CD14-positive monocyte (primary cell): ENCODE results near the gene PKD1L1. TPM values are rescaled to one million over a fixed set of nuclear protein-coding genes. Genes with fewer than 3 reads are reported as not detected.

Experiments used
- DNase-seq, 3 donors: peaks; one replicate each; pipeline ENCODE4 v3.0.0-alpha.2; 2011 to 2022
- H2AFZ ChIP-seq: 2 replicates; pipeline ENCODE4 v1.6.0; 2012; ENCODE audit warnings: mild to moderate bottlenecking, low read depth, low read length, inconsistent platforms; ENCODE audit not compliant: insufficient read depth, poor library complexity, severe bottlenecking
- H3K27ac ChIP-seq, 2 donors: 1 replicate in 1 of 2; 2 replicates in 1 of 2; pipeline ENCODE4 v1.5.1; 2012 to 2013; ENCODE audit warnings: low read length in 2 of 2, control low read depth in 1 of 2, inconsistent platforms in 1 of 2, low read depth in 1 of 2, mild to moderate bottlenecking in 1 of 2
- H3K27me3 ChIP-seq, 2 donors: one replicate each; pipeline versions ENCODE4 v1.6.0 to v1.6.1; 2011 to 2013; ENCODE audit warnings: low read length in 2 of 2; ENCODE audit not compliant: control insufficient read depth in 2 of 2, insufficient read depth in 2 of 2
- H3K36me3 ChIP-seq, 2 donors: replicated peaks in 1 of 2; 1 replicate in 1 of 2; 2 replicates in 1 of 2; pipeline versions ENCODE4 v1.5.1 to v1.6.1; 2012 to 2013; ENCODE audit warnings: low read length in 2 of 2, control low read depth in 1 of 2, inconsistent platforms in 1 of 2, mild to moderate bottlenecking in 1 of 2; ENCODE audit not compliant: insufficient read depth in 2 of 2, control insufficient read depth in 1 of 2
- H3K4me1 ChIP-seq, 2 donors: 1 replicate in 1 of 2; 2 replicates in 1 of 2; pipeline versions ENCODE4 v1.5.1 to v1.6.1; 2012 to 2013; ENCODE audit warnings: low read length in 2 of 2, control low read depth in 1 of 2, inconsistent platforms in 1 of 2, mild to moderate bottlenecking in 1 of 2, moderate library complexity in 1 of 2; ENCODE audit not compliant: insufficient read depth in 2 of 2, control insufficient read depth in 1 of 2
- H3K4me2 ChIP-seq: replicated peaks from 2 replicates; pipeline ENCODE3; 2012; ENCODE audit warnings: low read length, moderate library complexity, mild to moderate bottlenecking; ENCODE audit not compliant: poor library complexity, severe bottlenecking; ENCODE audit errors: extremely low read depth
- H3K4me3 ChIP-seq, 3 experiments: fragments of 200-600 bp in 1 of 3; sonication (generic) in 1 of 3; replicated peaks in 1 of 3; 1 replicate in 2 of 3; 2 replicates in 1 of 3; pipeline ENCODE4 v1.5.1; 2011 to 2013; ENCODE audit warnings: low read length in 3 of 3, mild to moderate bottlenecking in 3 of 3, control low read depth in 2 of 3, low read depth in 2 of 3, inconsistent platforms in 1 of 3, moderate library complexity in 1 of 3
- H3K79me2 ChIP-seq: 2 replicates; pipeline ENCODE4 v1.6.0; 2012; ENCODE audit warnings: mild to moderate bottlenecking, control low read depth, inconsistent platforms, low read length, moderate library complexity; ENCODE audit not compliant: insufficient read depth
- H3K9ac ChIP-seq: 2 replicates; pipeline ENCODE4 v1.6.0; 2017; ENCODE audit warnings: low read length, mild to moderate bottlenecking; ENCODE audit not compliant: insufficient read depth, poor library complexity, severe bottlenecking
- H3K9me3 ChIP-seq, 2 donors: replicated peaks in 1 of 2; 1 replicate in 1 of 2; 2 replicates in 1 of 2; pipeline versions ENCODE4 v1.5.1 to v1.6.1; 2012 to 2013; ENCODE audit warnings: low read length in 2 of 2, control low read depth in 1 of 2; ENCODE audit not compliant: control insufficient read depth in 1 of 2, insufficient read depth in 1 of 2
- H4K20me1 ChIP-seq: 2 replicates; pipeline ENCODE4 v1.6.0; 2012; ENCODE audit warnings: mild to moderate bottlenecking, low read length, control low read depth, moderate library complexity; ENCODE audit not compliant: insufficient read depth
- H3K27ac Mint-ChIP-seq, 7 donors: one replicate each; pipeline ENCODE4 v1.8.0; 2020; ENCODE audit warnings: mild to moderate bottlenecking in 7 of 7, mixed read lengths in 7 of 7, moderate library complexity in 6 of 7, inconsistent platforms in 2 of 7
- H3K27me3 Mint-ChIP-seq, 3 donors: one replicate each; pipeline ENCODE4 v1.8.0; 2021 to 2022; ENCODE audit warnings: low read depth in 3 of 3, mild to moderate bottlenecking in 3 of 3, mixed read lengths in 3 of 3, moderate library complexity in 3 of 3, inconsistent platforms in 1 of 3
- H3K36me3 Mint-ChIP-seq, 2 donors: one replicate each; pipeline ENCODE4 v1.8.0; 2020; ENCODE audit warnings: mixed read lengths in 2 of 2, inconsistent platforms in 1 of 2, mild to moderate bottlenecking in 1 of 2
- H3K4me1 Mint-ChIP-seq: one replicate; pipeline ENCODE4 v1.8.0; 2020; ENCODE audit warnings: mild to moderate bottlenecking, mixed read lengths
- H3K4me3 Mint-ChIP-seq, 2 donors: one replicate each; pipeline ENCODE4 v1.8.0; 2020; ENCODE audit warnings: mild to moderate bottlenecking in 2 of 2, mixed read lengths in 2 of 2, moderate library complexity in 1 of 2
- H3K9me3 Mint-ChIP-seq, 7 donors: one replicate each; pipeline ENCODE4 v1.8.0; 2020 to 2022; ENCODE audit warnings: mixed read lengths in 7 of 7, mild to moderate bottlenecking in 6 of 7, moderate library complexity in 6 of 7, inconsistent platforms in 2 of 7
- CTCF ChIP-seq: fragments of 200-600 bp; IDR thresholded peaks from one replicate; pipeline ENCODE4 v1.8.0; 2022; ENCODE audit warnings: antibody characterized with exemption, mild to moderate bottlenecking
- WGBS: methylation state at CpG from one replicate; pipeline ENCODE4 v1.1.5; 2013; ENCODE audit warnings: missing lambda C conversion rate; ENCODE audit not compliant: insufficient coverage; 5-methylcytosine and 5-hydroxymethylcytosine counted together
- intact Hi-C, 2 donors: fragments of 100-400 bp; cut with micrococcal nuclease; formaldehyde crosslinking; loops; one replicate each; pipeline versions ENCODE4 v1.15.0 to v1.15.1; 2023
- polyA plus RNA-seq, 3 donors: library from polyadenylated mRNA; depleted of rRNA in 1 of 3; unstranded in 2 of 3; stranded (reverse) in 1 of 3; fragments of 300-500 nt in 2 of 3; fragments of >200 nt in 1 of 3; fragmentation: Illumina TruSeq in 2 of 3; gene quantifications; 1 replicate in 2 of 3; 2 replicates in 1 of 3; pipeline ENCODE4 v1.2.3, GENCODE V29; 2012 to 2021

PKD1L1 gene
- polyA plus RNA-seq, 3 donors, result 0.19 TPM; not detected in 2

GRCh38 chr7:47764746-47765145 lies 183.5 kb downstream of the PKD1L1 start:
- whole genome bisulfite sequencing, result 100% methylated on average over 3 of the region's 5 CpGs
- DNase-seq, result no peak
- H3K27me3 Mint-ChIP-seq, result peaks cover 0 to 5% (median 2%) of the 10 kb centered on the region in 3 donors
- Histone ChIP-seq H3K4me1 (peaks cover 0 to 3% of the 10 kb centered on the region in 2 donors), H3K9ac (no peak overlapping the region), H3K27ac (no peak overlapping the region), H3K79me2 (no peaks in the 10 kb centered on the region), H3K27me3 (no peaks in the 10 kb centered on the region), H4K20me1 (no peaks in the 10 kb centered on the region), H3K36me3 (no peaks in the 10 kb centered on the region), H3K4me3 (no peak overlapping the region), H3K9me3 (no peaks in the 10 kb centered on the region), H2AFZ (no peak overlapping the region), H3K4me2 (no peak overlapping the region)
- TF ChIP-seq CTCF, result no peak
- H3K27ac Mint-ChIP-seq, result no peak overlapping the region
- no peaks in the 10 kb centered on the region for H3K36me3 Mint-ChIP-seq
- peaks cover 0 to 3% (median 0%) of the 10 kb centered on the region in 7 donors for H3K9me3 Mint-ChIP-seq
- intact Hi-C loops, result no loop called here
- no peaks in the 10 kb centered on the region for H3K4me1 Mint-ChIP-seq
- H3K4me3 Mint-ChIP-seq, result no peak overlapping the region

DNA sequence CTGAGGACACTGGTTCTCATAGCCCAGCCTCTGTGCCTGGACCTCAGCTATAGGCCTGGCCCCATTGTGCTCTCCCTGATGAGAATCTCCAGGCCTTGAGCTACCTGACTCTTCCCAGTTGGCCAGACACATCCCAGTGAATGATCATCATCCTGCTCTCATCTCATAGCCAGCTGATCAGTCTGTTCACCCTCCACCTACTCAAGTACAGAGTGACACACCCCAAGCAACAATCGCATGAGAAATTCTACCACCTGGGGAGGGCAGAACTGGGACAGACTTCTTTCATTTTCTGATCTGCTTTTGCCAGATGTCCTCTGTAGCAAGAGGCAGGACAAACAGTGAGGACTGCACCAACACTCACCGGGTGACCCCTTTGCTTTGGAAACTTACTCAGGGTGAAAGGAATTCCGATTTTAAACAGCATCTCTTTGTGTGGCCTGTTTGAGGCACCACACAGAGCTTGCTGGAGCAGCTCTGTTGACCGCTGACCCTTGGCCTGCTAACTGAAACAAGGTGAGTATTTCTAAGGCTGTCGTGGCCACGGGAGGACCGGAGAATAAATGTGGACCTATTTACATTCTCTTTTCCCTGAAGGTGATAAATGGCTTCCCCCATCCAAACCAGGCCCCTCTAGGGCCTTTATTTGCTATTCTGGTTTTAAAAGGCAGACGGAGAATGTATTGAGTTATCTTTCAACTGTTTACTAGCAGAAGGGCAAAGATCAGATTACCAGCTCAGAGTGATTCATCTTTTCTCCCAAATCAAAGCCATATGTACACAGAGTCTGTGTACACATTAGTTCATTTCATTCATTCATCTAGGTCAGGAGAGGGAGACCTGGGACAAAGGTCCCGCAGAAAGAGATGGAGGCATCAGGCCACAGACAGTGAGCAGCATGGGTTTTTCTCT lies 184.9 kb downstream of the PKD1L1 start:
- H3K4me1 ChIP-seq, result peaks cover 0 to 3% of the 10 kb centered on the region in 2 donors
- Mint-ChIP-seq H3K27me3 (peaks cover 0 to 5% (median 2%) of the 10 kb centered on the region in 3 donors), H3K36me3 (no peaks in the 10 kb centered on the region), H3K4me3 (no peak overlapping the region), H3K4me1 (no peaks in the 10 kb centered on the region), H3K9me3 (peaks cover 0 to 3% (median 0%) of the 10 kb centered on the region in 7 donors), H3K27ac (peak overlapping the region in 1 of 7 donors; percentile 31)
- no peaks in the 10 kb centered on the region for H3K27me3 ChIP-seq
- no peak overlapping the region for H3K4me2 ChIP-seq
- no peak overlapping the region for H3K27ac ChIP-seq
- H3K36me3 ChIP-seq, result no peaks in the 10 kb centered on the region
- DNase-seq, result no peak
- H3K9me3 ChIP-seq, result no peaks in the 10 kb centered on the region
- H4K20me1 ChIP-seq, result no peaks in the 10 kb centered on the region
- no peaks in the 10 kb centered on the region for H3K79me2 ChIP-seq
- 100% methylated on average over 3 of the region's 9 CpGs for WGBS
- no peak overlapping the region for H3K9ac ChIP-seq
- no peak overlapping the region for H3K4me3 ChIP-seq
- TF ChIP-seq CTCF, result no peak
- no peak overlapping the region for H2AFZ ChIP-seq
- intact Hi-C loops, result no loop called here
